ENCODE results near the gene SFSWAP.

The SFSWAP gene

DNA sequence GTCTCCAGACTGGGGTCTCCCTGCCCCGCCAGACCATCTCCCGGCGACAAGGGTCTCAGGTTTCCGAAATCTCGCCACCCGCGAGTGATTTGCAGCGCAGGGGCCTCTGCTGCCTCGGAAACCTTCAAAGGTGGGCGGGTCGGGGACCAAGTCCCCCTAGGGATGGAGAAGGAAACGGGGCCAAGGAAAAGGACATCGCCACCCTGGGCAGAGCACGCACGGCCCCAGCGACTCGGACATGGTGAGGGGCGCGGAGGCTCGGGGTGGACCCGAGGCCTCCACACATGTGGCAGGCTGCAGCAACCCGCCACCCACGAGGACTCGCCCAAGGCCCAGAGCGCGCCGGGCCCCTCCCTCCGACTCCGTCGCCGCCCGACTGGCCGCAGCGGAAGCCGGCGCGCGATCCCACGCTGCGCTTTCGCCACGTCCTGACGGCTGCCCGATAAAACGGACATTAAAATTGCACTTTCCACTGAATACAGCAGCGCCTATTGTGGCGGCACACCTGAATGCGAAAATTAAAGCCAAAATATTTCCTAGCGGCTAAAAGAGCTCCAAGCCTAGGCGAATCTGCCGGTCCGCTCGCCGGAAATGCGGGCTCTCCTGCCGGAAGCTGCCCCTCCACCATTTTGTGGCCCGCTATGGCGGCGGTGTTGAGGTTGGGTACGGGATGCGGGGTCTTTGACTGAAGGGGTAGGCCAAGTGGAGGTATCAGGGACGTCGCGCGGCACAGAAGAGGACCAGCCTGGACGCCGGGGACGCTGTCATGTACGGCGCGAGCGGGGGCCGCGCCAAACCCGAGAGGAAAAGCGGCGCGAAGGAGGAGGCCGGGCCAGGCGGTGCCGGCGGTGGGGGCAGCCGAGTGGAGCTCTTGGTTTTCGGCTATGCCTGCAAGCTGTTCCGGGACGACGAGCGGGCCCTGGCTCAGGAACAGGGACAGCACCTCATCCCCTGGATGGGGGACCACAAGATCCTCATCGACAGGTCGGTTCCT, at the start of gene SFSWAP:
Gene SFSWAP (plus strand): TSS at position 627 of the 994 bp plus-strand sequence. CDS start 140 bp downstream, at position 767.
- TF ChIP-seq GATA2 (IDR thresholded peaks at IDR 0.05; ENCODE audit: low read depth, low read length) (no peak), GATA3 (IDR thresholded peaks at IDR 0.05; ENCODE audit: low read depth, low read length) (no peak)

DNA sequence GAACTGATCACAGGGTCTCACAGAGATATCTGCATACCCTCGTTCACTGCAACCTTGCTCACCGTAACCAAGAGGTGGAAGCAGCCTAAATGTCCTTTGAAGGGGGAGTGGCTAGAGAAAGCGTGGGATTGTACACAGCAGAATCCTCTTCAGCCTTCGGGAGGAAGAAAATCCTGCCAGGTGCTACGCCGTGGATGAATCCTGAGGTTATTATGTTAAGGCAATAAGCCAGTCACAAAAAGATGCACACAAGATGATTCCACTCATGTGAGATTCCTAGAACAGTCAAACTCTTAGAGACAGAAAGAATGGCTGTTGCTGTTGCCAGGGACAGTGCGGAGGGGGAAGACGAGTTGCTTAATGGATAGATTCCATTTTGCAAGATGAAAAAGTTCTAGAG, 39.6 kb upstream of the SFSWAP start:
- TF ChIP-seq GATA2 (IDR thresholded peaks at IDR 0.05; ENCODE audit: low read depth, low read length) = no peak
- TF ChIP-seq GATA3 (IDR thresholded peaks at IDR 0.05; ENCODE audit: low read depth, low read length) = no peak

DNA sequence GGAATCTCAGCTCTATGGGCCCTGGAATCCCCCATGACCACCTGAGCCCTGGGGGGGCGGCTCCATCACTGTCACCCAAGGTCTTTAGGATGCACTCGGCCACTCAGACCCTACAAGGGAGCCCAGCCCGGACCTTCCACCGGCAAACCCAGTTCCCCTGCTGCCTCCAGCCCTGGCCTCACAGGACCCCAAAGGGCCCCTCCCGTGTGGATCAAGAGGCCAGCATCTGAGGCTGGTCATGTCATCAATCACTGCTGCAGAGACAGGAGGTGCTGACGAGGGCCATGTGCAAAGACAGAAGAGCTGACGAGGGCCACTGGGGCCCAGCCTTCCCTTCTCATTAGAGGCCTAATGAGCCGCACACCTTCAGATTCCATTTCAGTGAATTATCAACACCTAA, 39.0 kb upstream of the SFSWAP start:
- no peak for TF ChIP-seq GATA2 (IDR thresholded peaks at IDR 0.05; ENCODE audit: low read depth, low read length)

DNA sequence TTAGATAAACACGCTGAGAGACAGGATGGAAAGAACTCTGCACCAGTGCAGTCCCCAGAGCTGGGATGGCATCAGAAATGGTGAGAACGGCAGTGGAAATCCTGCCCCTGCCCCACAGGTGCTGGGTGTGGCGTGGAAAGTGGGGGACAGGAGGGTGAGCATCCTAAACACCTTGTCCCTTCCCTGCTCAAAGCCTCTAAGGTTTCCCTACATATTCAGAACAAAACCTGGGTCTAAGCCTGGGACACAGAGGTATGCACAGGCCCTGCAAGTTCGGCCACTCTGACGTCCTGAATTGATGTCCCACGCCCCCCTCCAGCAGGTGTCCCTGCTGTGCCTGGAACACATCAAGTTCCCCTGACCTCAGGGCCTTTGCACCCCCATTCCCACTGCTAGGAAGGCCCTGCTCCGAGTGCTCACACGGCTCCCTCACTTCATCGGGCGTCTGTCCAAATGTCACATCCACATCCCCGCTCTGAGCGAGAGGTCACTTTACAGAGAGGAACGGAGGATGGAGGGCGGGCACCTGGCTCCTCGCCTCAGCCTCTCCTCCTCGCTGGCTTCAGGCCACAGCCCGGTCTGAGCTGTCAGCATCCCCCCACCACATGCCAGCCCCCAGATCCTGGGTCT, 38.5 kb upstream of the SFSWAP start:
- TF ChIP-seq GATA3 (IDR thresholded peaks at IDR 0.05; ENCODE audit: low read depth, low read length) (no peak), GATA2 (IDR thresholded peaks at IDR 0.05; ENCODE audit: low read depth, low read length) (no peak)

DNA sequence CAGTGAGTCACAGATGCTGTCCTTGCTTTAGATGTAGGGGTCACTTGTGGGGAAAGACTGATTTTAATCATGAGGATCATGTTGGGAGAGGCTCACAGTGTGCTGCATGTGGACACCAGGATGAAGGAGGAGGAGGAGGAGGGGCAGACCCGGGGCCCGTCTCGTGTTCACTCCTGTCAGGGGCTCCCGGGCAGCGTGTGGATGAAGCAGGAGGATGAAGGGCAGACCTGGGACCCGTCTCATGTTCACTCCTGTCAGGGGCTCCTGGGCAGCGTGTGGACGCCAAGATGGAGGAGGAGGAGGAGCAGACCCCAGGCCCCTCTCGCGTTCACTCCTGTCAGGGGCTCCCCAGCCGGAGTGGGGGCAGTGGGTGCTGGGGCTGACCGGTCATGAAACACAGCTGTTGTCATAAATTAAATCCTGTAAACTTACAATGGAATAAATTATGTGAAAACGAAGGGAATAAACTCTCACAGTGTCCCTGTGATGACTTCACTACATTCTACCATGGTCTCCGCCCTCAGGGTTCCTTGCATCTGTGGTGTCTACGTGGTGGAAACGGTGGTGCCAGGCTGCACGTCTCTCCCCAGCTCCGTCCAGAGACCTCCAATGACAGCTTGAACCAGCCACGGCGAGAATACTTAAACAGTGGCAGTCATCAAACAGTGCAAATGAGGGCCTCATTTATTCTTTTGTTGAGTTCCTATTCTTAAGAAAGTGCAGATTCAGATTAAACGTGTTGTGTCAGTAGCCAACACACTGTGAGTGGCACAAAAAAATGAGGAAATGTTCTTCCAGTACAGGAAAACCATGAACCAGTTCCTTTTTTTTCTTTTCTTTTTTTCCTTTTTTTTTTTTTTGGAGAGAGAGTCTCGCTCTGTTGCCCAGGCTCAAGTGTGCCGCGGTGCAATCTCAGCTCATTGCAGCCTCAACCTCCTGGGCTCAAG, 37.7 kb upstream of the SFSWAP start:
- TF ChIP-seq GATA3 (IDR thresholded peaks at IDR 0.05; ENCODE audit: low read depth, low read length) = no peak
- no peak for TF ChIP-seq GATA2 (IDR thresholded peaks at IDR 0.05; ENCODE audit: low read depth, low read length)

DNA sequence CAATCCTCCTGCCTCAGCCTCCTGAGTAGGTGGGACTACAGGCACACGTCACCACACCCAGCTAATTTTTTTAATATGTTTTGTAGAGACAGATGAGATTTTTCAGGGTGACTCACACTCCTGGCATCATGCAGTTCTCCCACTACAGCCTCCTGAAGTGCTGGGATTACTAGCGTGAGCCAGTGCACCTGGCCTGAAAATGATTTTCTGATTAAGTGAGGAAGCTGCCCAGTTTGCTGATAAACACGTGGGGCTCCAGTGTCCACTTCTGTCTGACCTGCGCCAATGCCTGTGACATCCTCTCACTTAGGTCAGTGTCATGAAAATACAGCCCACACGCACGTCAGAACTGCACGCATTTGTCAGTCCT, 37.0 kb upstream of the SFSWAP start:
- TF ChIP-seq GATA2 (IDR thresholded peaks at IDR 0.05; ENCODE audit: low read depth, low read length) = no peak
- no peak for TF ChIP-seq GATA3 (IDR thresholded peaks at IDR 0.05; ENCODE audit: low read depth, low read length)

DNA sequence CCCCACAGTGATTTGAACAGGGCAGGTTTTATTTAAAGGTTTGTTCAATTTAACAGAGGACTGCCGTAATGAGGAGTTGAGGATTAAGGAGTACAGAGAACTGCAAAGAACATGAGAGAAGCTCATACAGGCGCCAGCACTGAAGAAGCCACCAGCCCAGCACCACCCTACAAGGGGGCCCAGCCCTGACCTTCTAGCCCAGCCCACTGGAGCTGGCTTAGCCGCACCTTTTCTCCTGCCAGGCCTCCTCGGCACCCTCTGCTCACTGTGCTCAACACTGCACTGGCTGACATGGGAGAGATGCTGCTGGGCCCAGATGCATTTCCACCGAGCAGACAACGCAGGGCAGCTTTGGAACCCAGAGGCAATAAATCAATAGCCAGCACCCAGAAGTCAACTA, 36.5 kb upstream of the SFSWAP start:
- TF ChIP-seq GATA2 (IDR thresholded peaks at IDR 0.05; ENCODE audit: low read depth, low read length) = no peak
- no peak for TF ChIP-seq GATA3 (IDR thresholded peaks at IDR 0.05; ENCODE audit: low read depth, low read length)

DNA sequence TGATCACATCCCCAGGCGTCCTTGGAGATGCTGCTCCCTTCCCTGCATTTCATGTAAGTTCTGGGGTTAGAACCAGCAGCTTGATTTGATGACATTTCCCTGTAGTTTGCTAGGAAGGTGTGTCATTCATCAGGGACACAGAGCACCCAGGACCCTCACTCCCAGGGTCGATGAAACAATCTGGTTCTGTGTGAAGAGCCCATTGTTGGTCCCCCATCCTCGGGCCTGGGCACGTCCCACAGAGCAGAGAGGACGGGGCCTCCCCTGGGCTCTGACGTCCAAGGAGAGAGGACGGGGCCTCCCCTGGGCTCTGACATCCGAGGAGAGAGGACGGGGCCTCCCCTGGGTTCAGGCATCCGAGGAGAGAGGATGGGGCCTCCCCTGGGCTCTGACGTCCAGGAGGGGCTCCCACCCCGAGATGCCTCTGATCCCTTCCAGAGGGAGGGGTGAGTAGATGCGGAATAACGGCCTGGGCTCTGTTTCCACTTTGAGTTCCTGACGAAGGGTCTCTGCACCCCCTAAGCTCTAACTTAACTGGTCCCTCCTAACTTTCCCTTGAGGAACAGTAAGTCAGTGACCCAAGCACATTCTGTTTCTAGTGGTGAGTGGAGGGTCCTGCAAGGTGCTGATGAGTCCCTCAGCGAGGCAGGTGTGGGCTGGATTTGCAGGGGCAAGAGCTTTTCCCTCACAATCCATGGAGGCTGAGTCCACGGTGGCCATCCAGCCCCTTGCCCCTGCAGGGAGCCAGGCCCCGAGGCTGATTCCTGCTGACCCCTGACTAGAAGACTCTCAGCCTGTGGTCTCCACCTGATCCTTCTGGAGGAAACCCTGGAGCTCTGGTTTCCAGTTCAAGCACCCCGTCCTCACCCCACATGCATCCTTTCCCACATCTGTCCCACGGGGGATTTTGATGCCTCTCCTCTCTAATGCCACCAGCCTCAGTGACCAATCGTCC, 35.5 kb upstream of the SFSWAP start:
- TF ChIP-seq GATA3 (IDR thresholded peaks at IDR 0.05; ENCODE audit: low read depth, low read length) (no peak), GATA2 (IDR thresholded peaks at IDR 0.05; ENCODE audit: low read depth, low read length) (no peak)

DNA sequence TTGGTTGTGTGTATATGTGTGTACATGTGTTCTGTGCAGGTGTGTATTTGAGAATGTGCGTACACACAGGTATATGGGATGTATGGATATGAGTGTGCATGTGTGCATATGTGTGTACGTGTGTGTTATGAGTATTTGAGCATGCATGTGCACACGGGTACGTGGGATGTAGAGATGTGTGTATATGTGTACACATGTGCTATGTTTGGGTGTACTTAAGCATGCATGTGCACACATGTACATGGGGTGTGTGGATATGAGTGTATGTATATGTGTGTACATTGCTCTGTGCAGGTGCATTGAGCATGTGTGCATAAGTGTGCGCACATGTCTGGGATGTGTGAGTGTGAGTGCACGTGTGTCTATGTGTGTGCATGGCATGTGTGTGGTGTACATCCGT, 34.3 kb upstream of the SFSWAP start:
- TF ChIP-seq GATA2 (IDR thresholded peaks at IDR 0.05; ENCODE audit: low read depth, low read length) (no peak), GATA3 (IDR thresholded peaks at IDR 0.05; ENCODE audit: low read depth, low read length) (no peak)

DNA sequence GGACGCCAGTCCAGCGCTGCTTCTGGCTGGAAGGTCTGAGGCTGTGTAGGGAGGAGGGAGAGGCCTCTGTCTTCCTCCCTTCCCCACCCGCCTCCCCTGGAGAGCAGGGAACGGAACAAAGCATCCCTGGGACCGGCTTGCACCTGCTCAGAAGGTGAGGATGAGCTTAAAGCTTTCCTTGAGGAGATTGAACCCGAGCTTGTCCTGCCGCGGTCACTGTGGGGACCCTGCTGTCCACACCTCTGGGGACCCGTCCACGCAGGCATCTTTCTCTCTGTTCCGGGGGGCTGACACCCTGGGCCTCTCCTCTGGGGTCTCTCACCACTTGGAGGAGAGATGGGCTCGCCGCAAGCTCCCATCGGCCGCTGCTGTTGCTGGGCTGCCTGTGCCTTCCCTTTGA, 33.2 kb upstream of the SFSWAP start:
- TF ChIP-seq GATA3 (IDR thresholded peaks at IDR 0.05; ENCODE audit: low read depth, low read length) = no peak
- no peak for TF ChIP-seq GATA2 (IDR thresholded peaks at IDR 0.05; ENCODE audit: low read depth, low read length)

DNA sequence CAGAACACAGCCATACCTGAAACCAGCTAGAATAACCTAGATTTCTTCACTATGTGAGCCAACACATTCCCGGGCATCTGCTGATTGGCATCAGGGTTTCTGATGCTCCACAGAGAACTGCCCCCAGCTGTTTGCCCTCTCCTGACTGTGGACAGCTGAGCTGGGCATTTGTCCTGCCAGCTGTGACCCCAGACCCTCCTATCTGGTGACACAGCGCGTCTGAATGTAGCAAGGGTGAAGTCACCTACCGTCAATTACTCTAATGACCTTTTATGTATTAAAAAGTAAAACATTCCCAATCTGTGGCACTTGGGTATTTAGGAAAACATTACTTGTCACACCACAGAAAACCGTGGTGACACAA, 29.7 kb upstream of the SFSWAP start:
- TF ChIP-seq GATA2 (IDR thresholded peaks at IDR 0.05; ENCODE audit: low read depth, low read length) = no peak
- TF ChIP-seq GATA3 (IDR thresholded peaks at IDR 0.05; ENCODE audit: low read depth, low read length) = no peak

DNA sequence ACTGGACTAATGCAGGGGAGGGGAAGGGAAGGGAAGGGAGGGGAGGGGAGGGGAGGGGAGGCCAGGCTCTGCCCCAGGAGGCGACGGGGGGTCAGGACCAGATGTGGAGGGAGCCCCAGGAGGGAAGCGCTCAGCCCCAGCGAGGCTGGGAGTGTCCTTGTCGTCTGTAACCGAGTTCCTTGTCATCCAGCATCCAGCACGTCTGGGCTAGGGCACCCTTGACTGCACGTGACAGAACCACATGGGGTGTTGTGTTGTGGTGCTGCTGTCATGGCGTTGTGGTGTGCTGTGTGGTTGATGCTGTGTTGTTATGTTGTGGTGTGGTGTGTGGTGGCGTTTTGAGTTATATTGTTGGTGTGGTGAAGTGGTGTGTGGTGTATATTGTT, 28.4 kb upstream of the SFSWAP start:
- TF ChIP-seq GATA2 (IDR thresholded peaks at IDR 0.05; ENCODE audit: low read depth, low read length) = no peak
- no peak for TF ChIP-seq GATA3 (IDR thresholded peaks at IDR 0.05; ENCODE audit: low read depth, low read length)

Data from SH-SY5Y (cell line).